GM18517 (cell line): Measurements from ENCODE around the gene FOXP2.

Experiments used
- ATAC-seq: cut with Tn5 transposase; IDR thresholded peaks from one replicate; pipeline ENCODE4 v1.9.1; 2021; ENCODE audit warnings: mild to moderate bottlenecking, moderate library complexity; ENCODE audit not compliant: unreplicated experiment

The FOXP2 gene

GRCh38 chr7:114708646-114709045 lies 294.0 kb downstream of the FOXP2 start:
- ATAC-seq, result no peak

DNA sequence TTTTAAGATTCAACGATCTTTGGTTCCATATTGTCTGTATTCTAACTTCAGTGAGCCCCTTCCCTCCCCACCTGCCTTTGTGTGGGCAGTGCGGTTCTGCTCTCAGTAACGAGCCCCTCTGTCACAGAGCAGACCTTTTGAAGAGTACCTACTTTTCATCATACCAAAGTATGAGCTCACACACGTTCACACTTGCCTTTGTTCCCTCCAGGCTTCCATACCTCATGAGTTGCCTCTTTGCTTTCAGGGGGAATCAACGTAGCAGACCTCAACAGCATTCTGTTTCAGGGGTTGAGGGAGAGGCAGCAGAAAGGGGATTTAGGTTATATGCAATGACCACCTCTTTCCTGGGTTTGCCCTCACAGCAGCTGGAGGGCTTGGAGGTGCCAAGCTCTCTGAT lies 295.9 kb downstream of the FOXP2 start:
- ATAC-seq, result no peak

GRCh38 chr7:114711241-114711640 lies 296.6 kb downstream of the FOXP2 start:
- no peak for ATAC-seq

- ATAC-seq, result no peak
These were observed 301.3 kb downstream of the FOXP2 start for GRCh38 chr7:114715907-114716306.

DNA sequence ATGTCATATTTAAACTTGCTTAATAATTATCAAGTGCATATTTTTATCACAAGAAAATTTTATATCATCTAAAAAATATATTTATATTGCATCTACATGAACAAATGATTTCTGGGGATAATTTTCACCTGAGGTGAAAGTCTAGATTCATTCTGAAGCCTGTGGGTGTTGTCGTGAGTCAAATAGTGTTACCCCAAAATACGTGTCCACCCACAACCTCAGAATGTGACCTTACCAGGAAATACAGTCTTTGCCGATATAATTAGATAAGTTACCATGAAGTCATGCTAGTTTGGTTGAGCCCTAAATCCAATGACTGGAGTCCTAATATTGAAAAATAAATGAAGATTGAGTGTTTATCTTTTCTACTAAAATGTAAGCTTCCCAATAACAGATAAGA lies 304.2 kb downstream of the FOXP2 start:
- ATAC-seq, result peak; percentile 76

DNA sequence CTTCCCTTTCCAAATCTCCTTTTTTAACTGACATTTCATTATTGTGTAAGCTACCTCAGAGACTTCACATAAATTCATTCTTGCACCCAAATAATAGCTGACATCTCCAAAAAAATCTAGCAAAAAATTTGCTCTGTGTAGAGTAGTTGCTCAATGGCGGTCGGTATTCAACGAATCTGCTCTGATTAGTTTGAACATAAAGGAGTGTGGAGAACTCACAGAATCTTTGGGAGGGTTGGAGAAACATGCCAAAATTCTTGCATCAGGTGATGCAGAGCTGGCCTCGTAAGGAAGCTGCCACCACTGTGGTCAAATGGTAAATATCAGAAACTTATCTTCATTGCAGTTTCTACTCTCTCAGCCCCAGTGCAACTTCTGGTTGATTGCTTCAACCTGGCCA lies 306.1 kb downstream of the FOXP2 start:
- ATAC-seq, result no peak

GRCh38 chr7:114722562-114722961 lies 307.9 kb downstream of the FOXP2 start:
- ATAC-seq, result no peak

DNA sequence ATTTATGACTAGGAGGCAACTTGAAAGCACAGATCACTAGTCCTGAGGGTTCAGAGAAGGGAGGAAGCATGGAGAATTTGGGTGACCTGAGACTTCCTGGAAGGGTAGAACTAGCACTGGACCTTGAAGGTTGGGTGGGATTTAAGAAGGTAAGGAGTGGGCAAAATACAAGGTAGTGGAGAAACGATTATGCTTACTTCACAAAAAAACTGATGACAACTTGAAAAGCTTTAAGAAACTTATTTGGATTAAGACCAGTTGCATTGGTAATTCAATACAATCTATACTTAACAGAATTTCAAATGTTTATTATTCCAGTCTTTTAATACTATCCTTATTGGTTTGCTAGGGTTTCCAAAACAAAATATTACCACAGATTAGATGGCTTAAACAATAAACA lies 308.7 kb downstream of the FOXP2 start:
- no peak for ATAC-seq

DNA sequence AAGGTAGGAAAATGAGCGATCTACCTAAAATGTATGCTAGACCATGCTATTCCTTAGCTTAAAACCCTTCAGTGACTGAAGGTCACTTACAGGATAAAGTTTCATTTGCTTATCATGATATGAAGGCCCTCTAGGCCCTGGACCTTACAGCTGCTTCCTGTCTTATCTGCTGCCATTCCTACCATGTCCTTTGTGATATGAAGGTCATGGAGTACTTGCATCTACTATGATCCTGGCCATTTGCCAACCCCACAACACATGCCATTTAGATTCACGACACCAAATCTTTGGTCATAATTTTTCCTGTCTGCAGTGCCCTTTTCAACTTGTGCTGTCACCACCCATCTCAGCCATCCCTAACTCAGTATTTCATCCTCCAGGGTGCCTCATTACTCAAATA lies 325.5 kb downstream of the FOXP2 start:
- no peak for ATAC-seq

DNA sequence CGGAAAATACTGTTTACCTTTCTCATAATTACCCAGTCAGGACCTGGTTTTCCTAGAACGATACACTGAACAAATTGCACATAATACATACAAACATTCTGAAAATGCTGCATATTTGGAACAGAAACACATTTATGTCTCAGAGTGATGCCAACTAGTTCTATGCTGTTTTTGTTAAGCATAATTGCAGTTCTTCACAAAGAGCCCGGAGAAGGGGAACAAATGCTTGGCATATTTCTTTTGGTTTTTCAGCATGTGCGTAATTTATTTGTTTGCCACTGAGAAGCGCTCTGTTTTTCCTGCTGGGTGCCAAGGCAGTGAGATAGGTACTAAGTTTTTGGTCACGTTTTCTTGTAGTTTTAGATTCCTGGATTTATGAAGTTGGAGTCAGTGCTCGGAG lies 326.3 kb downstream of the FOXP2 start:
- ATAC-seq, result no peak

- ATAC-seq, result no peak
These were observed 327.3 kb downstream of the FOXP2 start for GRCh38 chr7:114741911-114742310.
